Measurements from ENCODE around the gene MAP4K2.

The MAP4K2 gene

GRCh38 chr11:64835616-64836447 lies 32.8 kb upstream of the MAP4K2 start:
- Histone ChIP-seq H3K23ac (ENCODE audit: low read depth, low read length, poor library complexity) (peak overlapping the region; percentile 43), H3K36me3 (replicated peaks in 1 of 2; ENCODE audit: control insufficient read depth in 2 of 2, insufficient read depth in 2 of 2, low read length in 2 of 2) (no peaks in the 10 kb centered on the region), H2BK5ac (ENCODE audit: low read length) (peak overlapping the region; percentile 39), H3K4ac (ENCODE audit: low read length) (no peak overlapping the region), H3K4me3 (ENCODE audit: low read length in 2 of 2) (no peak overlapping the region), H2AFZ (ENCODE audit: low read length) (no peak overlapping the region), H3K9ac (ENCODE audit: low read depth, low read length, poor library complexity) (peak overlapping the region; percentile 63), H4K8ac (ENCODE audit: low read depth, low read length) (no peak overlapping the region), H3K14ac (ENCODE audit: low read length) (no peak overlapping the region), H2BK12ac (ENCODE audit: low read length) (peak overlapping the region; percentile 41), H3K27me3 (ENCODE audit: control insufficient read depth in 3 of 3, insufficient read depth in 3 of 3, low read depth in 1 of 3, low read length in 3 of 3) (peaks cover 0 to 45% (median 0%) of the 10 kb centered on the region in 3 experiments), H2BK15ac (ENCODE audit: low read length) (no peak overlapping the region), H3K9me3 (replicated peaks in 1 of 2; ENCODE audit: control insufficient read depth in 2 of 2, insufficient read depth in 1 of 2, low read depth in 1 of 2, low read length in 2 of 2) (no peaks in the 10 kb centered on the region), H3K4me2 (ENCODE audit: insufficient read depth, low read length, poor library complexity, severe bottlenecking) (no peak overlapping the region), H3K18ac (ENCODE audit: low read length) (peak overlapping the region; percentile 57), H2AK5ac (ENCODE audit: low read depth, low read length) (peak overlapping the region; percentile 26), H3K79me1 (ENCODE audit: low read depth, low read length) (peaks cover 2% of the 10 kb centered on the region), H2BK120ac (ENCODE audit: low read depth, low read length) (no peak overlapping the region), H3K27ac (replicated peaks; ENCODE audit: low read length) (no peak overlapping the region), H4K91ac (ENCODE audit: low read depth, low read length, poor library complexity) (no peak overlapping the region), H3K4me1 (ENCODE audit: control insufficient read depth in 2 of 2, insufficient read depth in 1 of 2, low read depth in 1 of 2, low read length in 2 of 2) (no peaks in the 10 kb centered on the region)
- DNase-seq (ENCODE audit: low spot score) = no peak
- no CpG with 5 or more reads among the region's 17 CpGs for WGBS, 2 donors (ENCODE audit: extremely low coverage in 2 of 2, insufficient read length in 2 of 2, insufficient replicate concordance in 1 of 2)

- no peak overlapping the region for H2AFZ ChIP-seq (ENCODE audit: low read length)
- H3K79me1 ChIP-seq (ENCODE audit: low read depth, low read length) = peaks cover 2% of the 10 kb centered on the region
- peaks cover 0 to 1% of the 10 kb centered on the region in 2 donors for H3K4me1 ChIP-seq (ENCODE audit: control insufficient read depth in 2 of 2, insufficient read depth in 1 of 2, low read depth in 1 of 2, low read length in 2 of 2)
- H3K27ac ChIP-seq (replicated peaks; ENCODE audit: low read length) = no peak overlapping the region
- H3K9me3 ChIP-seq (replicated peaks in 1 of 2; ENCODE audit: control insufficient read depth in 2 of 2, insufficient read depth in 1 of 2, low read depth in 1 of 2, low read length in 2 of 2) = no peaks in the 10 kb centered on the region
- H2BK12ac ChIP-seq (ENCODE audit: low read length) = no peak overlapping the region
- no peak overlapping the region for H3K4ac ChIP-seq (ENCODE audit: low read length)
- no peak overlapping the region for H3K4me2 ChIP-seq (ENCODE audit: insufficient read depth, low read length, poor library complexity, severe bottlenecking)
- no peak overlapping the region for H3K23ac ChIP-seq (ENCODE audit: low read depth, low read length, poor library complexity)
- H3K36me3 ChIP-seq (replicated peaks in 1 of 2; ENCODE audit: control insufficient read depth in 2 of 2, insufficient read depth in 2 of 2, low read length in 2 of 2) = no peaks in the 10 kb centered on the region
- H3K27me3 ChIP-seq (ENCODE audit: control insufficient read depth in 3 of 3, insufficient read depth in 3 of 3, low read depth in 1 of 3, low read length in 3 of 3) = peaks cover 0 to 45% (median 0%) of the 10 kb centered on the region in 3 experiments
- H4K8ac ChIP-seq (ENCODE audit: low read depth, low read length) = peak overlapping the region; percentile 17
- H3K18ac ChIP-seq (ENCODE audit: low read length) = peak overlapping the region; percentile 57
- peak overlapping the region; percentile 67 for H2BK15ac ChIP-seq (ENCODE audit: low read length)
- no peak for DNase-seq (ENCODE audit: low spot score)
- no peak overlapping the region for H3K14ac ChIP-seq (ENCODE audit: low read length)
- peak overlapping the region; percentile 92 for H4K91ac ChIP-seq (ENCODE audit: low read depth, low read length, poor library complexity)
- no peak overlapping the region for H3K4me3 ChIP-seq (ENCODE audit: low read length in 2 of 2)
- no CpG with 5 or more reads among the region's 29 CpGs for WGBS, 2 donors (ENCODE audit: extremely low coverage in 2 of 2, insufficient read length in 2 of 2, insufficient replicate concordance in 1 of 2)
- no peak overlapping the region for H2BK120ac ChIP-seq (ENCODE audit: low read depth, low read length)
- peak overlapping the region; percentile 90 for H2AK5ac ChIP-seq (ENCODE audit: low read depth, low read length)
- peak overlapping the region; percentile 39 for H2BK5ac ChIP-seq (ENCODE audit: low read length)
- H3K9ac ChIP-seq (ENCODE audit: low read depth, low read length, poor library complexity) = peak overlapping the region; percentile 2
These were observed 32.0 kb upstream of the MAP4K2 start for GRCh38 chr11:64834723-64835615.

GRCh38 chr11:64834031-64834722 lies 31.2 kb upstream of the MAP4K2 start:
- H4K8ac ChIP-seq (ENCODE audit: low read depth, low read length) = no peak overlapping the region
- peak overlapping the region; percentile 33 for H2BK15ac ChIP-seq (ENCODE audit: low read length)
- H3K4me3 ChIP-seq (ENCODE audit: low read length in 2 of 2) = no peak overlapping the region
- no peak overlapping the region for H2BK120ac ChIP-seq (ENCODE audit: low read depth, low read length)
- no peaks in the 10 kb centered on the region for H3K9me3 ChIP-seq (replicated peaks in 1 of 2; ENCODE audit: control insufficient read depth in 2 of 2, insufficient read depth in 1 of 2, low read depth in 1 of 2, low read length in 2 of 2)
- H3K18ac ChIP-seq (ENCODE audit: low read length) = no peak overlapping the region
- WGBS, 2 donors (ENCODE audit: extremely low coverage in 2 of 2, insufficient read length in 2 of 2, insufficient replicate concordance in 1 of 2) = no CpG with 5 or more reads among the region's 25 CpGs
- no peak for DNase-seq (ENCODE audit: low spot score)
- no peak overlapping the region for H3K4ac ChIP-seq (ENCODE audit: low read length)
- no peak overlapping the region for H4K91ac ChIP-seq (ENCODE audit: low read depth, low read length, poor library complexity)
- peaks cover 0 to 1% of the 10 kb centered on the region in 2 donors for H3K4me1 ChIP-seq (ENCODE audit: control insufficient read depth in 2 of 2, insufficient read depth in 1 of 2, low read depth in 1 of 2, low read length in 2 of 2)
- H3K14ac ChIP-seq (ENCODE audit: low read length) = no peak overlapping the region
- no peaks in the 10 kb centered on the region for H3K36me3 ChIP-seq (replicated peaks in 1 of 2; ENCODE audit: control insufficient read depth in 2 of 2, insufficient read depth in 2 of 2, low read length in 2 of 2)
- no peak overlapping the region for H2BK5ac ChIP-seq (ENCODE audit: low read length)
- no peak overlapping the region for H3K4me2 ChIP-seq (ENCODE audit: insufficient read depth, low read length, poor library complexity, severe bottlenecking)
- H3K23ac ChIP-seq (ENCODE audit: low read depth, low read length, poor library complexity) = no peak overlapping the region
- H3K27me3 ChIP-seq (ENCODE audit: control insufficient read depth in 3 of 3, insufficient read depth in 3 of 3, low read depth in 1 of 3, low read length in 3 of 3) = peaks cover 0 to 45% (median 0%) of the 10 kb centered on the region in 3 experiments
- H3K9ac ChIP-seq (ENCODE audit: low read depth, low read length, poor library complexity) = no peak overlapping the region
- H3K27ac ChIP-seq (replicated peaks; ENCODE audit: low read length) = no peak overlapping the region
- no peak overlapping the region for H2BK12ac ChIP-seq (ENCODE audit: low read length)
- no peak overlapping the region for H2AFZ ChIP-seq (ENCODE audit: low read length)
- H3K79me1 ChIP-seq (ENCODE audit: low read depth, low read length) = peaks cover 2% of the 10 kb centered on the region
- peak overlapping the region; percentile 83 for H2AK5ac ChIP-seq (ENCODE audit: low read depth, low read length)

Measured in neuronal stem cell (in vitro differentiated cells).